Activated CD4-positive, alpha-beta T cell treated with anti-CD3 and anti-CD28 coated beads, Interleukin-2, Interleukin-6, amounts not matched to agents 100 ng/mL and 50 ng/mL, durations not matched to agents 16 hours and 8 hours (primary cell): ENCODE measurements around the gene NR1I2.

Source experiments
- DNase-seq: peaks from one replicate; pipeline ENCODE4 v3.0.0-alpha.2; 2020

Gene NR1I2

GRCh38 chr3:119779731-119780383, 2.0 kb upstream of the NR1I2 start:
- no peak for DNase-seq

DNA sequence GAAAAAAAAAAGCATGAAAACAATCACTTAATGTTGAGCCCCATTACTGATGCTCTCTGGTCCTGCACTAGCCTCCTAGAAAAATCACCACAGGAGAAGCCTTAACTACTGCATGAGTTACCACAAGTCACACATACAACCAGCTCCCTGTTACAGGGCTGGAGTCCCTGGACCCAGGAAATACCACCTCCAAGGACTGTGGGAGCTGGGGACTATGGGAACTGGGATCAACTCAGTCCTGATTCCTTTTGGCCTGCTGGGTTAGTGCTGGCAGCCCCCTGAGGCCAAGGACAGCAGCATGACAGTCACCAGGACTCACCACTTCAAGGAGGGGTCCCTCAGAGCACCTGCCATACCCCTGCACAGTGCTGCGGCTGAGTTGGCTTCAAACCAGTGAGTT, 559 bp downstream of the NR1I2 start:
- DNase-seq: no peak

DNA sequence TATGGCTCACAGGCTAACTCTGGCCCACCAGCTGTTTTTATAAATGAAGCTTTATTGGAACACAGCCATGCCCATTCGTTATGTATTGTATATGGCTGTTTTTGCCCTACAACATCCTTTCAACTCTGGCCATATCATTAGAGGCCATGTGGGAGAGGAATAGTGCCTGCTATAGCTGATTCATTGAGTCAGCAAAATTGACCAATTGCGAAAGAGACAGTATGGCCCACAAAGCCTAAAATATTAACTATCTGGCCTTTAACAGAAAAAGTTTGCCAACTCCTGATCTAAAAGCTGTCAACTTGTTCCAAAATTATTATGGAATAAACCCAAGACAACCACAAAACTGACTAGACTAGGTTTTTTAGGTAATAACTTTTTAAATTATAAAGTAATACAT, 1.4 kb downstream of the NR1I2 start:
- no peak for DNase-seq

GRCh38 chr3:119783883-119784282, 2.0 kb downstream of the NR1I2 start:
- no peak for DNase-seq

DNA sequence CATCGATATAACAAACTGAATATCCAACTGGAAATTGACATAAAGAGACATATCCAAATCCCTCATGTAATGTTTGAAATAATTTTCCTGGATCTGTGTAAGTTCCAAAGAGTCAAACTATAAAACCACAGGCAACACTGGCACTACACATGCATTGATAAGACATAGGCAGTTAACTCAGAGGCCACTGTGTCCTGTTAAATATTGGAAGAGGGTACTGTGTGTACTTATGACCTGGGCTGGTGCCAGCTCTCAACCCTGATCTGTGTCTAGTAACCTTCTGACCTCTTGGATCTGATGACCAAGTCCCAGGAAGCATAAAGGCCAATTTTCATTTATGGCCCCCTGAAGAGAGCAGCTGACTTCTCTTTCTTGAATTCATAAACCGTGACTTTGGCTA, 4.5 kb downstream of the NR1I2 start:
- no peak for DNase-seq

DNA sequence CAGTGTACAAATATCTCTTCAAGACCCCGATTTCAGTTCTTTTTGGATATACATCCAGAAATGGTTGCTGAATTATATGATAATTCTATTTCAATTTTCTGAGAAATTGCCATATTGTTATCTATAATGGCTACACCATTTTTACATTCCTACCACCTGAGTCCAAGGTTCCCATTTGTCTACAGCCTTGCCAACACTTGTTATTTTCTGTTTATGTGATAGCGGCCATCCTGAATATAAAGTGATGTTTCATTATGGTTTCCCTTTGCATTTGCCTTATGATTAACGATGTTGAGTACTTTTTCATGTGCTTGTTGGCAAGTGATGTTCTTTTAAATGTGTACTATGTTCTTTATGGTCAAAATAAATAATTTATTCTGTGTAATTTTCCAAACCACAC, 8.5 kb downstream of the NR1I2 start:
- no peak for DNase-seq

DNA sequence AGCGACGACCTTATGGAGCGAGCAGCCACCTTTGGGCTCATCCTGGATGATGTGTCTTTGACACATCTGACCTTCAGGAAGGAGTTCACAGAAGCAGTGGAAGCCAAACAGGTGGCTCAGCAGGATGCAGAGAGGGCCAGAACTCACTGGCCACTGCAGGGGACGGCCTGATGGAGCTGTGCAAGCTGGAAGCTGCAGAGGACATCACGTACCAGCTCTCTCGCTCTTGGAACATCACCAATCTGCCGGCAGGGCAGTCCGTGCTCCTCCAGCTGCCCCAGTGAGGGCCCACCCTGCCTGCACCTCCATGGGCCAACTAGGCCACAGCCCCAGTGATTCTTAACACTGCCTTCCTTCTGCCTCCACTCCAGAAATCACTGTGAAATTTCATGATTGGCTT, 10.4 kb downstream of the NR1I2 start:
- no peak for DNase-seq

- DNase-seq: no peak
These were observed 12.5 kb downstream of the NR1I2 start for GRCh38 chr3:119794401-119794800.

DNA sequence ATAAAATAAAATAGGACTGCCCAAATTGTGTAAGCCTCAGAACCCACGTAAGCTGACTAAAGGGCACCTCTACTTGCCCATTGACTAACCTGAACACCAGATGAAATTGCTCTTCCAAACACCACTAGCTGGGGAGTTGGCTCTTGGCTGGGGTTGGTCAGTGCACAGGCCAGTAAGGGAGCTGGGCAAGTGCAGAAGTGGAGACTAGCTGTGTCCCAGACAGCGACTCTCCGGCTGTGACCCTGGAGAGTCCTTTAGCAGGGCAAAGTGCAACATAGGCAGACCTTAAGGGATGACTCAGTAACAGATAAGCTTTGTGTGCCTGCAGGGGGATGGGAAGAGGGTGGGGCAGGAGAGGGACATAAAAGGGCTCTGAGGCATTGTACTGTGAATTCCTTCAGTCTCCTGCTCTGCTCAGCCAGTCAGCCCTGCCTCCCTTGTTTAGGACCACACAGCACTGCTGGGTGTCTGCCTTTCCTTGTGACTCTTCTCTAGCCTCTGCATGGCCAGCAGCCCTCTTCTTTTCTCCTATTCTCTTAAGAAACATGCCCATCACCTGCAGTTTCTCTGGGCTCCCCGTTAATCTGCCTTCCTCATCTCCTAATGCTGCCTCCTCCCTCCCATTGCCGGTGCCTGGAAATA, 13.2 kb downstream of the NR1I2 start:
- DNase-seq: no peak

GRCh38 chr3:119795849-119796248, 13.9 kb downstream of the NR1I2 start:
- DNase-seq: no peak

GRCh38 chr3:119796368-119796767, 14.5 kb downstream of the NR1I2 start:
- no peak for DNase-seq

DNA sequence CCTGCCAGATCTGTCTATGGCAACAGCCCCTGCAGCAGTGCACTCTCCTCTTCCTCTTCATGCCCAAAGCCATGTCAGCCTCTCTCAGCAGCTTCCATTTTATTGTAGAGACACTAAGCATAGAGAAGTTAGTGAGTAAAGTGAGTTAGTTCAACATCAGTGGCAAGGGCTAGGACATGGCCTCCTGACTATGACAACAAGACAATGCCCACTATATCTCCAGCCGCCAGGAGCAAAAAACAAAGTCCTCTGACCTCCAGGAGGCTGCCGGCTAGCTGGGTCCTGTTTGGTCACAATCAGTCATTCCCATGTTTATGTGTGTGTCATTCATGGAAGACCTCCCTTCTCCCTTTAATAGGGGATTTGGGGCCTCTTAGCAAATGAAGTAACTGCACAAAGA, 14.9 kb downstream of the NR1I2 start:
- DNase-seq: no peak

DNA sequence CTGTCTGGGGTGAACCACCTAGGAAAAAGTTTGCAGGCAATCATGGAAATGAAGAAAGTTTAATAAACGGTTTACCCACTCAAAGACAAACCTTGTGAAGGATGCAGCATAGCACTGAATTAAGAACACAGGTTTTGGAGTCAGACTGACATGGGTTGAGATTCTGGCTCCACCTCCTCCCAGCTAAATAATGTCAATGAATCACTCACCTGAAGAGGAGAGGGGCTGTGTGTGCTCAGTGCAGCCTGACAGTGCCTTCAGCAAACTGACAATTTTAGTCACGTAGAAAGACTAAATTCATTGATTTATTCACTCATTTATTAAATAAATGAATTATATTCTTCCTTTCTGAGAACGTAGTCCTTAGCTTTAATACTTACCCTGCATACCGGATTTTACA, 18.9 kb downstream of the NR1I2 start:
- DNase-seq: no peak

GRCh38 chr3:119808244-119808643, 26.3 kb downstream of the NR1I2 start:
- DNase-seq: no peak

DNA sequence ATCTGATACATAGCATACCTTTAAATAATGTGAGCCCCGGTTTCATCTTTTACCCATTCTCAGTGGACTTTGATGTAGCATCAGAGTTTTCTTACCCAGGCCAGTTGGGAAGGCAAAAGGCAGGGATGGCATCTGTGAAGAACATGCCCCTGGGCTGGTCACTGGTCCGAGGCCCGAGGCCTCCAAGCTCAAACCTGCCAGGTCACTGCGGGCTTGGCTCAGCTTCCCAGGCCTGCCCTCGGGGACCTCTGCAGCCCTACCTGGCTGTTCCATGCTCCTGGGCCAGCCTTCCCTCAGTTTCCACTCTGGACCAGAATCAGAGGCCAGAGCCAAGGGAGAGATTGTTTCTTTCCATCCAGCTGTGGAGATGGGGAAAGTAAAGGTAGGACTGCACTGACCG, 26.9 kb downstream of the NR1I2 start:
- no peak for DNase-seq

DNA sequence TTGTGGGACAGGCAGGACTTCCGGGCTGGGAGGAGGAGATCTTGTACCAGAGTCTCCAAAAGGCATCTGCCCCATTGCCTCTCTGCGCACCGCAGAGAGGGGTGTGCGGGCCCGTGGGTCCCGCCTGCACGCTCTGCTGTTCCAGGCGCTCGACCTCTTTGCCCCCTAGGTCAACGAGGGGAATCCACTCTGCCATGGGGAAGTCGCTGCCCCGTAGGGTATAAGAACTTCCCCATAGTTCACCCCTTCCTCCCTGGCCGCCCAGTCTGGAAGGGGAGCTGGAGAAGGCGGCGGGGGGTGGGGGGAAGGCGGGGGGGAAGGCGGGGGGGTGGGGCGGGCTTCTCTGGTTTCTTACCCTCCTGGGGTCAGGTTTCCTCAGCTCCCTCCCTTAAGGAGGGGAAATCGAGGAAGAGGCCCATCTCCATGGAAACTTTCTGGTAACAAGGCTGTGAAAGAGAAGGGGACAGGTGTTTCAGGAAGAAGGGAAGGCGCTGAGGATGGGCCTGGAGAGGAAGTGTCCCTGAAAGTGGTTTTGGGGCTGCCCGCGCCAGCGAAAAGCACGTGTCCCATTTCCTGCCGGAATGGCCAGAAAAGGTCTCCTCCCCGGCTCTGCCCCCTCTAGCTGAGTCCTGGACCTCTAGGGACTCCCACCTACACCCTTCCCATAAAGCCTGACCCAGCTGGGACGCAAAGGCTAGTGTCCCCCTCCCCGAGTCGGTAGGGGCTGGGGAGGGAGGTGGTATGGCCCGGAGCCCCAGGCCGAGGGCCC, 27.5 kb downstream of the NR1I2 start:
- peak; percentile 20 for DNase-seq

DNA sequence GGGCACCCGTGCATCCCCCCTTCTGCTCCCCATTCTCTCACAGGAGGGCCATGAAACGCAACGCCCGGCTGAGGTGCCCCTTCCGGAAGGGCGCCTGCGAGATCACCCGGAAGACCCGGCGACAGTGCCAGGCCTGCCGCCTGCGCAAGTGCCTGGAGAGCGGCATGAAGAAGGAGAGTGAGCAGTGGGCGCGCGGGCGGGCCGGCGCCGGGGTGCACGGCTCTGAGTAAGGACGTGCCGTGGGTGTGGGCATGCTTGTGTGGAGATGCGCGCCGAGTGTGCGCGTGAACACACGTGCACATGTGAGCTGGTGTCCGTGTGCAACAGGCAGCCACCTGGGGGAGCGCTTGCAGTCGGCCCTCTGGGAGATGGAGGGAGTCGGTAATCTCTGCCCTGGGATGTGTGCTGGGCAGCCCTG, 28.1 kb downstream of the NR1I2 start:
- DNase-seq: peak; percentile 70

DNA sequence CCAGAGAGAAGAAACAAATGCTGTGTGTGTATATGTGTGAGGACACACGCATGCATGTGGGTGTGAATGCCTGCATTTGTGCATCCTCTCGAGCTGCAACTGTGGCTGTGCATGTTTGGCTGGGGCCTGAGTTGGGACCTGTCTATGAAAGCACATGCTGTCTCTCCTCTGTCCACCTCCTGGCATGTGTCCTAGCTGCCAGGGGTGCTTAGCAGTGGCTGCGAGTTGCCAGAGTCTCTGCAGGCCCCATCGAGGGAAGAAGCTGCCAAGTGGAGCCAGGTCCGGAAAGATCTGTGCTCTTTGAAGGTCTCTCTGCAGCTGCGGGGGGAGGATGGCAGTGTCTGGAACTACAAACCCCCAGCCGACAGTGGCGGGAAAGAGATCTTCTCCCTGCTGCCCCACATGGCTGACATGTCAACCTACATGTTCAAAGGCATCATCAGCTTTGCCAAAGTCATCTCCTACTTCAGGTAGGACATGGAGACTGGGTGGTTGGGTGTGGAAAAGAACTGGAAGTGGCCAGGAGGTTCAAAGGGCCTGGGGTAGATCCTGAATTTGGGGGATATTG, 30.7 kb downstream of the NR1I2 start:
- no peak for DNase-seq

- DNase-seq: no peak
These were observed 33.8 kb downstream of the NR1I2 start for GRCh38 chr3:119815716-119816115.

GRCh38 chr3:119817071-119817470, 35.2 kb downstream of the NR1I2 start:
- no peak for DNase-seq

GRCh38 chr3:119817583-119818363, 35.9 kb downstream of the NR1I2 start:
- DNase-seq: no peak

DNA sequence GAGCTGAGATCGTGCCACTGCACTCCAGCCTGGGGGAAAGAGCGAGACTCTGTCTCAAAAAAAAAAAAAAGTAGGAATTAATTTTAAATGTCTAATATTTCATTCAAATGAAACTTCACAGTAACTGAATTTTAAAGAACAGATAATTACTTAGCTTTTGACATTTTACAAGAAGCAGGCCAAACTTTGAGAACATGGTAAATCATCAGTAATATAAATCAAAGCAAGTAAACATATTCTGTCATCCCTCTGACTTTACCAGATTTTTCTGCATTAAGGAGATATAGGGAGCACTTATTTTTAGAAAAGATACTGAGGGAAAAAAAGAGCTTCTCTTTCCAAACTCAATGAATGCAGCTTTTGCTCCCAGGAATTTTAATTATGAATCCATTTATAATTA, 37.0 kb downstream of the NR1I2 start:
- no peak for DNase-seq

DNA sequence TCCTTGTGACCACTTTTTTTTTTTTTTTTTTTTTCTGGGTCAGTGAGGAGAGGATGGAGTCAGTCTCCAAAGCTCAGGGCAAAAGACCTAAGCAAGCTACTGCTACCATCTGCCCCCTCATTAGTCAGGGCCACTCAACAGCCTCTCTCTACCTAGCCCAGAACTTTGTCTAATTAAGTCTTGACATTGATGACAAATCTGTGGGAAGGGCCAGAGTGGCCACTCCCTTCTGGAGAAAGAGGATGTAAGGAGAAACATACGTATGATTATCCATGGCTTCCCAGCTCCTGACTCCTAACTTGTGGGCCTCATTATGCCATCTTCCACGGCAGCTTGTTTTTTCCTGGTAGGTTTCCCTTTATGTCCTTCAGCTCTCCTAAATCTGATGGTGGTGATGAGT, 37.9 kb downstream of the NR1I2 start:
- no peak for DNase-seq
